Lower leg skin (tissue), 4 donors: Measurements from ENCODE around the gene FGFBP2. TPM values are rescaled to one million over a fixed set of nuclear protein-coding genes. Genes with fewer than 3 reads are reported as not detected.

Experiments used
- DNase-seq, 2 donors: peaks; one replicate each; pipeline ENCODE4 v3.0.0-alpha.2; 2019; ENCODE audit warnings: low spot score in 2 of 2
- H3K4me3 ChIP-seq: fragments of 200-600 bp; sonication (generic); 2 replicates; pipeline ENCODE4 v1.5.1; 2017; ENCODE audit warnings: mild to moderate bottlenecking, low read depth; ENCODE audit not compliant: poor library complexity, severe bottlenecking
- CTCF ChIP-seq, 3 donors: fragments of 450-650 bp; IDR thresholded peaks; one replicate each; pipeline ENCODE4 v1.5.1; 2016; ENCODE audit warnings: antibody characterized with exemption in 3 of 3, mild to moderate bottlenecking in 3 of 3, moderate library complexity in 2 of 3
- POLR2A ChIP-seq, 2 donors: fragments of 450-650 bp; IDR thresholded peaks; one replicate each; pipeline ENCODE4 v1.6.1; 2016 to 2017; ENCODE audit warnings: antibody characterized with exemption in 2 of 2, mild to moderate bottlenecking in 1 of 2, moderate library complexity in 1 of 2
- WGBS, 2 donors: methylation state at CpG; one replicate each; pipeline ENCODE4 v1.1.5; 2018; 5-methylcytosine and 5-hydroxymethylcytosine counted together
- intact Hi-C: fragments of 100-400 bp; cut with DNase I; formaldehyde crosslinking; loops from one replicate; pipeline ENCODE4 v1.15.0; 2023; ENCODE audit warnings: low total_unique reads
- total RNA-seq, 4 donors: library from RNA; depleted of rRNA; stranded (reverse); fragments of >200 nt; gene quantifications; one replicate each; pipeline ENCODE4 v1.1.0, GENCODE V29; 2016

Gene FGFBP2
- total RNA-seq, 4 donors from 2014 or later: 2.3 to 29.0 (median 8.3) TPM

GRCh38 chr4:15928883-15929282 lies 34.1 kb downstream of the FGFBP2 start:
- DNase-seq: no peak
- no peak overlapping the region for H3K4me3 ChIP-seq
- TF ChIP-seq CTCF (IDR thresholded peaks at IDR 0.05) (no peak), POLR2A (IDR thresholded peaks at IDR 0.05) (no peak)
- 67 to 75% methylated on average over 5 of the region's 5 CpGs for WGBS, 2 donors
- intact Hi-C loops: no loop called here

- no peak for TF ChIP-seq POLR2A (IDR thresholded peaks at IDR 0.05)
- TF ChIP-seq CTCF (IDR thresholded peaks at IDR 0.05): no peak
- DNase-seq: no peak
- intact Hi-C loops: no loop called here
- no peak overlapping the region for H3K4me3 ChIP-seq
- WGBS, 2 donors: 49 to 51% methylated on average over 7 of the region's 7 CpGs
These were observed 36.5 kb downstream of the FGFBP2 start for GRCh38 chr4:15926486-15926885.

GRCh38 chr4:15925830-15926229 lies 37.1 kb downstream of the FGFBP2 start:
- no peak for TF ChIP-seq POLR2A (IDR thresholded peaks at IDR 0.05)
- no peak for TF ChIP-seq CTCF (IDR thresholded peaks at IDR 0.05)
- no peak overlapping the region for H3K4me3 ChIP-seq
- DNase-seq: no peak
- intact Hi-C loops: no loop called here
- WGBS, 2 donors: 32 to 49% methylated on average over 3 of the region's 3 CpGs

GRCh38 chr4:15921592-15921932 lies 41.4 kb downstream of the FGFBP2 start:
- WGBS, 2 donors: 92 to 97% methylated on average over 1 of the region's 1 CpG
- H3K4me3 ChIP-seq: no peak overlapping the region
- no peak for DNase-seq
- TF ChIP-seq POLR2A (IDR thresholded peaks at IDR 0.05) (no peak), CTCF (IDR thresholded peaks at IDR 0.05) (no peak)
- intact Hi-C loops: no loop called here

- no peak overlapping the region for H3K4me3 ChIP-seq
- DNase-seq: peak; percentile 80 to 91
- intact Hi-C loops: no loop called here
- no peak for TF ChIP-seq CTCF (IDR thresholded peaks at IDR 0.05)
- no peak for TF ChIP-seq POLR2A (IDR thresholded peaks at IDR 0.05)
- WGBS, 2 donors: 46 to 55% methylated on average over 4 of the region's 4 CpGs
These were observed 42.0 kb downstream of the FGFBP2 start for GRCh38 chr4:15920723-15921591.
